Stomach (tissue), 9 donors: ENCODE measurements around the gene RPN1. TPM values are rescaled to one million over a fixed set of nuclear protein-coding genes. Genes with fewer than 3 reads are reported as not detected.
"Not testable (repeated sequence)": the region's sequence is repeated elsewhere in the genome, so short reads cannot be mapped to it uniquely, and the experiment has no call there.

ENCODE experiments used
- DNase-seq, 2 donors: peaks; one replicate each; pipeline versions ENCODE4 v3.0.0 to v3.0.0-alpha.2; 2013 to 2019
- H3K27ac ChIP-seq, 5 donors: fragments of 200-600 bp in 4 of 5; sonication (generic) in 4 of 5; one replicate each; pipeline ENCODE4 v1.5.1; 2013 to 2019; ENCODE audit warnings: mild to moderate bottlenecking in 1 of 5, moderate library complexity in 1 of 5
- H3K27me3 ChIP-seq, 3 donors: fragments of 200-600 bp; sonication (generic); one replicate each; pipeline ENCODE4 v1.5.1; 2017 to 2019; ENCODE audit warnings: mixed run types in 1 of 3
- H3K36me3 ChIP-seq, 4 donors: fragments of 200-600 bp; sonication (generic); 1 replicate in 3 of 4; 2 replicates in 1 of 4; pipeline ENCODE4 v1.5.1; 2016 to 2019
- H3K4me1 ChIP-seq, 4 donors: fragments of 200-600 bp; sonication (generic); one replicate each; pipeline ENCODE4 v1.5.1; 2016 to 2019
- H3K4me3 ChIP-seq, 4 donors: fragments of 200-600 bp; sonication (generic) in 3 of 4; one replicate each; pipeline ENCODE4 v1.5.1; 2016 to 2019; ENCODE audit warnings: mild to moderate bottlenecking in 1 of 4
- H3K9me3 ChIP-seq, 4 donors: fragments of 200-600 bp; sonication (generic); one replicate each; pipeline ENCODE4 v1.5.1; 2016 to 2019
- CTCF ChIP-seq, 7 experiments: fragments of 450-650 bp in 4 of 7; fragments of 200-600 bp in 3 of 7; sonication (generic) in 3 of 7; IDR thresholded peaks; one replicate each; pipeline ENCODE4 v1.5.1; 2016 to 2019; ENCODE audit warnings: antibody characterized with exemption in 7 of 7, control low read depth in 2 of 7, mild to moderate bottlenecking in 1 of 7
- EP300 ChIP-seq: sonication (generic); formaldehyde crosslinking; IDR thresholded peaks from one replicate; pipeline ENCODE4 v1.6.1; 2017; ENCODE audit warnings: antibody characterized with exemption
- POLR2A ChIP-seq, 4 donors: fragments of 450-650 bp; IDR thresholded peaks; one replicate each; pipeline ENCODE4 v1.6.1; 2016; ENCODE audit warnings: antibody characterized with exemption in 4 of 4, control low read depth in 2 of 4, mild to moderate bottlenecking in 1 of 4, moderate library complexity in 1 of 4
- POLR2AphosphoS5 ChIP-seq, 3 donors: sonication (generic); formaldehyde crosslinking; IDR thresholded peaks; one replicate each; pipeline ENCODE4 v1.6.1; 2016; ENCODE audit warnings: antibody characterized with exemption in 3 of 3
- WGBS, 5 donors: extraction: QIAGEN DNeasy Blood & Tissue Kit in 3 of 5; methylation state at CpG; one replicate each; pipeline versions ENCODE4 v1.1.5 to v1.1.7; 2013 to 2018; 5-methylcytosine and 5-hydroxymethylcytosine counted together
- intact Hi-C: fragments of 100-400 bp; cut with DNase I; formaldehyde crosslinking; loops from one replicate; pipeline ENCODE4 v1.15.1; 2023; ENCODE audit warnings: low total_unique reads
- polyA plus RNA-seq, 3 donors: library from polyadenylated mRNA; stranded (reverse); fragments of 200-250 nt; gene quantifications; one replicate each; pipeline ENCODE4 v1.2.3, GENCODE V29; 2013
- total RNA-seq, 5 donors: library from RNA; depleted of rRNA; stranded (reverse); fragments of >200 nt; gene quantifications; one replicate each; pipeline versions ENCODE4 v1.1.0 to v1.2.3, GENCODE V29; 2014 to 2016
- donor health status: healthy with polysubstance abuse.
- donor health status: Bipolar disorder and iron deficiency.
- donor health status: healthy.

The RPN1 gene
- total and polyA plus RNA-seq, 8 donors, result 39.9 to 328 (median 107) TPM

GRCh38 chr3:128683957-128684356, 33.3 kb upstream of the RPN1 start:
- H3K9me3 ChIP-seq, result no peaks in the 10 kb centered on the region
- TF ChIP-seq POLR2AphosphoS5 (IDR thresholded peaks at IDR 0.05) (no peak), EP300 (no peak), CTCF (IDR thresholded peaks at IDR 0.05) (no peak), POLR2A (IDR thresholded peaks at IDR 0.05) (no peak)
- DNase-seq, result no peak
- no peak overlapping the region for H3K4me3 ChIP-seq
- no peak overlapping the region for H3K27ac ChIP-seq
- no peaks in the 10 kb centered on the region for H3K27me3 ChIP-seq
- no peaks in the 10 kb centered on the region for H3K36me3 ChIP-seq
- intact Hi-C loops, result loop anchor here (5.0 kb wide), 1 partner anchor 108 kb away; no protein-coding TSS in a partner anchor
- WGBS, 5 donors, result 72 to 85% (median 77%) methylated on average over 3 of the region's 3 CpGs
- H3K4me1 ChIP-seq, result peaks cover 0 to 13% (median 9%) of the 10 kb centered on the region in 4 donors

- H3K27ac ChIP-seq, result peak overlapping the region; percentile 93 to 96 (median 95)
- TF ChIP-seq POLR2AphosphoS5 (IDR thresholded peaks at IDR 0.05) (no peak), EP300 (no peak), POLR2A (IDR thresholded peaks at IDR 0.05) (no peak), CTCF (IDR thresholded peaks at IDR 0.05) (no peak)
- no peaks in the 10 kb centered on the region for H3K27me3 ChIP-seq
- peak overlapping the region; percentile 53 to 73 (median 62) for H3K4me3 ChIP-seq
- intact Hi-C loops, result loop anchor here (5.0 kb wide), 1 partner anchor 111 kb away; no protein-coding TSS in a partner anchor
- WGBS, 5 donors, result 34 to 40% (median 36%) methylated on average over 9 of the region's 9 CpGs
- no peaks in the 10 kb centered on the region for H3K36me3 ChIP-seq
- H3K9me3 ChIP-seq, result no peaks in the 10 kb centered on the region
- DNase-seq, result peak in 1 of 2 donors; percentile 48
- H3K4me1 ChIP-seq, result peaks cover 0 to 13% (median 9%) of the 10 kb centered on the region in 4 donors
Measured at GRCh38 chr3:128681369-128681829, 30.8 kb upstream of the RPN1 start.

GRCh38 chr3:128680603-128681368, 30.2 kb upstream of the RPN1 start:
- WGBS, 5 donors, result 0 to 3% (median 1%) methylated on average over 17 to 67 of the region's 67 CpGs
- intact Hi-C loops, result loop anchor here (5.0 kb wide), 1 partner anchor 112 kb away; no protein-coding TSS in a partner anchor
- H3K4me3 ChIP-seq, result peak overlapping the region; percentile 53 to 73 (median 62)
- H3K4me1 ChIP-seq, result peaks cover 0 to 13% (median 9%) of the 10 kb centered on the region in 4 donors
- H3K9me3 ChIP-seq, result no peaks in the 10 kb centered on the region
- TF ChIP-seq POLR2A (IDR thresholded peaks at IDR 0.05) (peak in 2 of 4 donors; percentile 65 to 75), POLR2AphosphoS5 (IDR thresholded peaks at IDR 0.05) (peak; percentile 78 to 98 (median 97)), CTCF (IDR thresholded peaks at IDR 0.05) (peak; percentile 68 to 100 (median 93)), EP300 (no peak)
- peak overlapping the region; percentile 93 to 96 (median 95) for H3K27ac ChIP-seq
- H3K27me3 ChIP-seq, result no peaks in the 10 kb centered on the region
- no peaks in the 10 kb centered on the region for H3K36me3 ChIP-seq
- DNase-seq, result peak; percentile 99

GRCh38 chr3:128679338-128679737, 28.7 kb upstream of the RPN1 start:
- Histone ChIP-seq H3K9me3 (no peaks in the 10 kb centered on the region), H3K4me1 (peaks cover 0 to 13% (median 9%) of the 10 kb centered on the region in 4 donors), H3K27ac (peak overlapping the region in 1 of 5 donors; percentile 96), H3K36me3 (no peaks in the 10 kb centered on the region), H3K4me3 (no peak overlapping the region), H3K27me3 (no peaks in the 10 kb centered on the region)
- intact Hi-C loops, result no loop called here
- no peak for DNase-seq
- WGBS, 5 donors, result 95 to 98% (median 95%) methylated on average over 2 of the region's 2 CpGs
- TF ChIP-seq EP300 (no peak), CTCF (IDR thresholded peaks at IDR 0.05) (no peak), POLR2A (IDR thresholded peaks at IDR 0.05) (no peak), POLR2AphosphoS5 (IDR thresholded peaks at IDR 0.05) (no peak)

- H3K27me3 ChIP-seq, H3K36me3 ChIP-seq, intact Hi-C loops, H3K27ac ChIP-seq, H3K9me3 ChIP-seq, H3K4me1 ChIP-seq, DNase-seq, H3K4me3 ChIP-seq: not testable (repeated sequence)
- 31 to 64% (median 37%) methylated on average over 4 of the region's 4 CpGs for WGBS, 5 donors
Measured at GRCh38 chr3:128675802-128676201, 25.2 kb upstream of the RPN1 start.
